ENCODE measurements around the gene LY6G6F. TPM values are rescaled to one million over a fixed set of nuclear protein-coding genes. Genes with fewer than 3 reads are reported as not detected.

LY6G6F gene
- polyA plus RNA-seq, 1 of the 3 experiments (the other 2 are of a cell fraction): not detected

GRCh38 chr6:31733734-31734133 lies 27.1 kb downstream of the LY6G6F start:
- CTCF ChIA-PET: interaction anchor here (0.7 to 7.3 kb wide), 2 partner anchors 97 to 188 kb away, joined by 3 to 45 read pairs; partner anchors contain the start of gene ATP6V1G2
- Histone ChIP-seq H3K9ac (peak overlapping the region; percentile 97; the same call in 1 of the 2 replicates), H3K4me1 (ENCODE audit: control insufficient read depth in 1 of 2, insufficient read depth in 2 of 2, low read depth in 1 of 2, low read length in 1 of 2) (peaks cover 25 to 38% of the 10 kb centered on the region in 2 experiments; a peak in 3 of 4 replicates), H3K36me3 (replicated peaks in 1 of 2; ENCODE audit: control insufficient read depth in 1 of 2, insufficient read depth in 2 of 2, low read length in 1 of 2) (peaks cover 26 to 39% of the 10 kb centered on the region in 2 experiments), H3F3A (replicated peaks; ENCODE audit: insufficient read depth) (peaks cover 65% of the 10 kb centered on the region), H3K4me2 (peak overlapping the region; percentile 99), H3K4me3 (ENCODE audit: low read depth in 2 of 2, low read length in 1 of 2) (peak overlapping the region in 1 of 2 experiments; percentile 86; a peak in 1 of 4 replicates), H3K9me3 (no peaks in the 10 kb centered on the region), H2AFZ (ENCODE audit: low read depth) (no peak overlapping the region), H3K9me2 (no peaks in the 10 kb centered on the region), H4K20me1 (ENCODE audit: insufficient read depth) (peaks cover 26% of the 10 kb centered on the region), H3K79me2 (ENCODE audit: insufficient read depth) (peaks cover 69% of the 10 kb centered on the region), H3K27ac (ENCODE audit: low read depth in 2 of 2, low read length in 1 of 2) (peak overlapping the region in 1 of 2 experiments; percentile 88; a peak in 2 of 4 replicates), H3K27me3 (ENCODE audit: insufficient read depth) (no peaks in the 10 kb centered on the region)
- TF ChIP-seq MXI1 (IDR thresholded peaks at IDR 0.05; ENCODE audit: low read depth, low read length): no peak
- TF ChIP-seq ZBTB33 (IDR thresholded peaks at IDR 0.05; ENCODE audit: borderline replicate concordance, low read depth): no peak
- no peak for TF ChIP-seq CHD2 (IDR thresholded peaks at IDR 0.05; ENCODE audit: low read length, partially characterized antibody)
- TF ChIP-seq IRF3 (IDR thresholded peaks at IDR 0.05; ENCODE audit: low read depth, low read length): no peak
- TF ChIP-seq PBX3 (IDR thresholded peaks at IDR 0.05): no peak
- TF ChIP-seq POLR2AphosphoS5 (IDR thresholded peaks at IDR 0.05; ENCODE audit: low read depth, low read length): no peak
- TF ChIP-seq EP300 (IDR thresholded peaks at IDR 0.05; ENCODE audit: borderline replicate concordance in 1 of 2, low read depth in 1 of 2, low read length in 1 of 2): no peak
- no peak for DNase-seq
- POLR2A ChIA-PET: no interaction called here
- WGBS (ENCODE audit: low lambda C conversion rate): 94% methylated on average over 4 of the region's 4 CpGs

GRCh38 chr6:31734247-31734820 lies 27.7 kb downstream of the LY6G6F start:
- POLR2A ChIA-PET: no interaction called here
- H3K36me3 ChIP-seq (replicated peaks in 1 of 2; ENCODE audit: control insufficient read depth in 1 of 2, insufficient read depth in 2 of 2, low read length in 1 of 2): peaks cover 26 to 39% of the 10 kb centered on the region in 2 experiments
- peak overlapping the region; percentile 88 to 90 for H3K27ac ChIP-seq (ENCODE audit: low read depth in 2 of 2, low read length in 1 of 2)
- H3K9me2 ChIP-seq: no peaks in the 10 kb centered on the region
- peak overlapping the region; percentile 85 to 86 for H3K4me3 ChIP-seq (ENCODE audit: low read depth in 2 of 2, low read length in 1 of 2)
- peaks cover 28 to 38% of the 10 kb centered on the region in 2 experiments; a peak in 3 of 4 replicates for H3K4me1 ChIP-seq (ENCODE audit: control insufficient read depth in 1 of 2, insufficient read depth in 2 of 2, low read depth in 1 of 2, low read length in 1 of 2)
- WGBS (ENCODE audit: low lambda C conversion rate): 20% methylated on average over 1 of the region's 2 CpGs
- H3K9me3 ChIP-seq: no peaks in the 10 kb centered on the region
- DNase-seq: no peak
- CTCF ChIA-PET: interaction anchor here (1.3 to 7.3 kb wide), 3 partner anchors 50 to 96 kb away, joined by 3 to 45 read pairs (median 3); partner anchors contain the start of gene VARS1
- H3K79me2 ChIP-seq (ENCODE audit: insufficient read depth): peaks cover 63% of the 10 kb centered on the region
- peak overlapping the region; percentile 99 for H3K4me2 ChIP-seq
- peak overlapping the region; percentile 97 for H3K9ac ChIP-seq
- no peaks in the 10 kb centered on the region for H3K27me3 ChIP-seq (ENCODE audit: insufficient read depth)
- peaks cover 21% of the 10 kb centered on the region for H4K20me1 ChIP-seq (ENCODE audit: insufficient read depth)
- peaks cover 63% of the 10 kb centered on the region for H3F3A ChIP-seq (replicated peaks; ENCODE audit: insufficient read depth)
- no peak overlapping the region for H2AFZ ChIP-seq (ENCODE audit: low read depth)
- TF ChIP-seq RCOR1 (IDR thresholded peaks at IDR 0.05; ENCODE audit: low read length) (no peak), USF1 (IDR thresholded peaks at IDR 0.05; ENCODE audit: borderline replicate concordance, low read depth) (no peak), RXRA (IDR thresholded peaks at IDR 0.05; ENCODE audit: borderline replicate concordance, low read depth) (no peak; the same call in 1 of the 2 replicates), NRF1 (IDR thresholded peaks at IDR 0.05; ENCODE audit: low read depth, low read length) (no peak), ZBTB33 (IDR thresholded peaks at IDR 0.05; ENCODE audit: borderline replicate concordance, low read depth) (no peak), REST (IDR thresholded peaks at IDR 0.05; ENCODE audit: low read depth, low read length) (no peak), EZH2phosphoT487 (IDR thresholded peaks at IDR 0.05; ENCODE audit: borderline replicate concordance, low read depth) (no peak)
